SK-N-SH (cell line): ENCODE measurements around the gene RAD21L1. TPM values are rescaled to one million over a fixed set of nuclear protein-coding genes. Genes with fewer than 3 reads are reported as not detected.

ENCODE experiments used
- CTCF ChIA-PET: fragments of 300-600, 350-600 bp; formaldehyde crosslinking; extraction: SDS; loops from one replicate; lab custom pipeline; 2021; lab: Yijun Ruan, JAX
- POLR2A ChIA-PET: fragments of 350-600 bp; sonication (Branson Sonifier 250); formaldehyde crosslinking; extraction: SDS; loops from one replicate; lab custom pipeline; 2020; ENCODE audit warnings: antibody characterized with exemption, inconsistent platforms; lab: Yijun Ruan, JAX
- DNase-seq: peaks from one replicate; pipeline ENCODE4 v3.0.0; 2012
- H2AFZ ChIP-seq: fragments of 200-600 bp; sonication (generic); 2 replicates; pipeline ENCODE4 v1.8.1; 2016; ENCODE audit warnings: antibody characterized with exemption, mild to moderate bottlenecking, low read depth
- H3F3A ChIP-seq: fragments of 200-600 bp; sonication (generic); replicated peaks from 2 replicates; pipeline ENCODE3; 2016; ENCODE audit warnings: antibody characterized with exemption, mild to moderate bottlenecking; ENCODE audit not compliant: insufficient read depth
- H3K27ac ChIP-seq, 2 experiments: fragments of 200-500 bp in 1 of 2; fragments of 200-600 bp in 1 of 2; sonication (Bioruptor generic) in 1 of 2; sonication (generic), shearing (Covaris generic) in 1 of 2; 2 replicates each; pipeline versions ENCODE4 v1.5.1 to v1.6.1; 2014 to 2016; ENCODE audit warnings: low read depth in 2 of 2, inconsistent platforms in 1 of 2, low read length in 1 of 2, mild to moderate bottlenecking in 1 of 2, mixed read lengths in 1 of 2
- H3K27me3 ChIP-seq: fragments of 200-600 bp; sonication (generic), shearing (Covaris generic); 2 replicates; pipeline ENCODE4 v1.6.1; 2016; ENCODE audit warnings: mixed run types; ENCODE audit not compliant: insufficient read depth
- H3K36me3 ChIP-seq, 2 experiments: fragments of 200-500 bp in 1 of 2; fragments of 200-600 bp in 1 of 2; sonication (Bioruptor generic) in 1 of 2; sonication (generic) in 1 of 2; replicated peaks in 1 of 2; 2 replicates each; pipeline versions ENCODE3 to v1.5.1; 2014 to 2016; ENCODE audit warnings: low read length in 1 of 2, mild to moderate bottlenecking in 1 of 2; ENCODE audit not compliant: insufficient read depth in 2 of 2, control insufficient read depth in 1 of 2
- H3K4me1 ChIP-seq, 2 experiments: fragments of 200-500 bp in 1 of 2; fragments of 200-600 bp in 1 of 2; sonication (Bioruptor generic) in 1 of 2; sonication (generic), shearing (Covaris generic) in 1 of 2; 2 replicates each; pipeline versions ENCODE4 v1.5.1 to v1.6.1; 2014 to 2016; ENCODE audit warnings: low read depth in 1 of 2, low read length in 1 of 2, mixed run types in 1 of 2; ENCODE audit not compliant: insufficient read depth in 2 of 2, control insufficient read depth in 1 of 2
- H3K4me2 ChIP-seq: fragments of 200-600 bp; sonication (generic), shearing (Covaris generic); 2 replicates; pipeline ENCODE4 v1.6.1; 2017; ENCODE audit warnings: mixed run types
- H3K4me3 ChIP-seq, 2 experiments: fragments of 200-500 bp in 1 of 2; fragments of 200-600 bp in 1 of 2; sonication (Bioruptor generic) in 1 of 2; sonication (generic), shearing (Covaris generic) in 1 of 2; 2 replicates each; pipeline versions ENCODE4 v1.5.1 to v1.8.1; 2014 to 2016; ENCODE audit warnings: low read depth in 2 of 2, inconsistent platforms in 1 of 2, low read length in 1 of 2, mild to moderate bottlenecking in 1 of 2, mixed read lengths in 1 of 2, moderate library complexity in 1 of 2
- H3K79me2 ChIP-seq: fragments of 200-600 bp; sonication (generic); 2 replicates; pipeline ENCODE4 v1.8.1; 2017; ENCODE audit warnings: mild to moderate bottlenecking; ENCODE audit not compliant: insufficient read depth
- H3K9ac ChIP-seq: fragments of 200-600 bp; sonication (generic); 2 replicates; pipeline ENCODE4 v1.6.1; 2017; ENCODE audit warnings: mixed run types
- H3K9me2 ChIP-seq: fragments of 200-600 bp; sonication (generic); 2 replicates; pipeline ENCODE4 v1.6.1; 2017; ENCODE audit warnings: mixed run types
- H3K9me3 ChIP-seq: fragments of 200-600 bp; sonication (generic); 2 replicates; pipeline ENCODE4 v1.6.1; 2017; ENCODE audit warnings: mixed run types, mild to moderate bottlenecking, moderate library complexity
- H4K20me1 ChIP-seq: fragments of 200-600 bp; sonication (generic); 2 replicates; pipeline ENCODE4 v1.6.1; 2017; ENCODE audit warnings: mild to moderate bottlenecking, mixed run types; ENCODE audit not compliant: insufficient read depth
- EP300 ChIP-seq, 2 experiments: IDR thresholded peaks; 2 replicates each; pipeline versions ENCODE4 v1.4.0 to v1.6.1; 2012; ENCODE audit warnings: borderline replicate concordance in 1 of 2, low read depth in 1 of 2, low read length in 1 of 2
- GABPA ChIP-seq: IDR thresholded peaks from 2 replicates; pipeline ENCODE4 v1.4.0; 2012; ENCODE audit warnings: low read depth, mild to moderate bottlenecking
- GATA2 ChIP-seq: sonication (generic); formaldehyde crosslinking; IDR thresholded peaks from 2 replicates; pipeline ENCODE4 v1.5.0; 2020; ENCODE audit warnings: mild to moderate bottlenecking, missing genetic modification reagents
- JUND ChIP-seq: IDR thresholded peaks from 2 replicates; pipeline ENCODE4 v1.4.0; 2012
- MEF2A ChIP-seq: IDR thresholded peaks from 2 replicates; pipeline ENCODE4 v1.4.0; 2012; ENCODE audit warnings: low read depth, borderline replicate concordance
- MXI1 ChIP-seq: IDR thresholded peaks from 2 replicates; pipeline ENCODE4 v1.6.1; 2012; ENCODE audit warnings: mild to moderate bottlenecking, low read depth, low read length, improper control_type of control experiment
- NRF1 ChIP-seq: IDR thresholded peaks from 2 replicates; pipeline ENCODE4 v1.6.1; 2012; ENCODE audit warnings: low read depth, mild to moderate bottlenecking, low read length
- POLR2AphosphoS5 ChIP-seq: IDR thresholded peaks from 2 replicates; pipeline ENCODE4 v1.6.1; 2012; ENCODE audit warnings: low read depth, low read length
- RAD21 ChIP-seq: IDR thresholded peaks from 2 replicates; pipeline ENCODE4 v1.6.1; 2012; ENCODE audit warnings: mild to moderate bottlenecking, low read length
- RCOR1 ChIP-seq: fragments of 150-350 bp; IDR thresholded peaks from 2 replicates; pipeline ENCODE4 v1.6.1; 2017; ENCODE audit warnings: antibody characterized with exemption, low read length
- SIN3A ChIP-seq: IDR thresholded peaks from 2 replicates; pipeline ENCODE4 v1.6.1; 2012; ENCODE audit warnings: low read depth, mild to moderate bottlenecking, low read length, moderate library complexity, borderline replicate concordance
- TEAD4 ChIP-seq: IDR thresholded peaks from 2 replicates; pipeline ENCODE4 v1.4.0; 2012; ENCODE audit warnings: mild to moderate bottlenecking, borderline replicate concordance; ENCODE audit not compliant: insufficient read depth
- USF2 ChIP-seq: fragments of 150-350 bp; IDR thresholded peaks from 2 replicates; pipeline ENCODE4 v1.6.1; 2017; ENCODE audit warnings: antibody characterized with exemption, low read length, low read depth, borderline replicate concordance
- whole genome bisulfite sequencing: methylation state at CpG from one replicate; pipeline ENCODE4 v1.1.6; 2017; ENCODE audit warnings: low lambda C conversion rate; 5-methylcytosine and 5-hydroxymethylcytosine counted together
- polyA plus RNA-seq, 3 experiments: library from polyadenylated mRNA; depleted of rRNA; stranded (reverse); fragments of >200 nt; gene quantifications; 2 replicates each; pipeline ENCODE4 v1.2.3, GENCODE V29; 2012
- TF ChIP-seq, protein P1 (sequence below): IDR thresholded peaks from 2 replicates; pipeline ENCODE4 v1.4.0; 2012; ENCODE audit warnings: low read depth, borderline replicate concordance
- TF ChIP-seq, protein P2 (sequence below): fragments of 200-600 bp; sonication (generic); IDR thresholded peaks from 2 replicates; pipeline ENCODE4 v1.6.1; 2017; ENCODE audit warnings: antibody characterized with exemption, mild to moderate bottlenecking, moderate library complexity

RAD21L1 gene
- polyA plus RNA-seq, 1 of the 3 experiments (the other 2 are of a cell fraction), result 0.03 TPM

- Histone ChIP-seq H3K36me3 (peaks cover 0 to 5% of the 10 kb centered on the region in 2 experiments), H3F3A (no peaks in the 10 kb centered on the region), H3K9me2 (no peaks in the 10 kb centered on the region), H3K9me3 (no peaks in the 10 kb centered on the region), H3K9ac (no peak overlapping the region), H3K79me2 (no peaks in the 10 kb centered on the region), H3K27ac (no peak overlapping the region), H3K4me1 (peaks cover 0 to 12% of the 10 kb centered on the region in 2 experiments; a peak in 1 of 4 replicates), H3K4me2 (no peak overlapping the region), H2AFZ (no peak overlapping the region), H4K20me1 (no peaks in the 10 kb centered on the region), H3K27me3 (no peaks in the 10 kb centered on the region), H3K4me3 (no peak overlapping the region)
- WGBS, result 80% methylated on average over 1 of the region's 2 CpGs
- ChIA-PET CTCF (interaction anchor here (1.1 to 1.4 kb wide), 2 partner anchors 10 to 227 kb away, joined by 4 to 5 read pairs; partner anchors contain the start of gene SNPH), POLR2A (no interaction called here)
- DNase-seq, result no peak
- TF ChIP-seq POLR2AphosphoS5 (no peak), MXI1 (no peak), EP300 (IDR thresholded peaks at IDR 0.05; ENCODE audit: borderline replicate concordance in 1 of 2, low read depth in 1 of 2, low read length in 1 of 2) (no peak), NRF1 (no peak), TEAD4 (no peak), RAD21 (no peak)
- TF ChIP-seq, protein P1, sequence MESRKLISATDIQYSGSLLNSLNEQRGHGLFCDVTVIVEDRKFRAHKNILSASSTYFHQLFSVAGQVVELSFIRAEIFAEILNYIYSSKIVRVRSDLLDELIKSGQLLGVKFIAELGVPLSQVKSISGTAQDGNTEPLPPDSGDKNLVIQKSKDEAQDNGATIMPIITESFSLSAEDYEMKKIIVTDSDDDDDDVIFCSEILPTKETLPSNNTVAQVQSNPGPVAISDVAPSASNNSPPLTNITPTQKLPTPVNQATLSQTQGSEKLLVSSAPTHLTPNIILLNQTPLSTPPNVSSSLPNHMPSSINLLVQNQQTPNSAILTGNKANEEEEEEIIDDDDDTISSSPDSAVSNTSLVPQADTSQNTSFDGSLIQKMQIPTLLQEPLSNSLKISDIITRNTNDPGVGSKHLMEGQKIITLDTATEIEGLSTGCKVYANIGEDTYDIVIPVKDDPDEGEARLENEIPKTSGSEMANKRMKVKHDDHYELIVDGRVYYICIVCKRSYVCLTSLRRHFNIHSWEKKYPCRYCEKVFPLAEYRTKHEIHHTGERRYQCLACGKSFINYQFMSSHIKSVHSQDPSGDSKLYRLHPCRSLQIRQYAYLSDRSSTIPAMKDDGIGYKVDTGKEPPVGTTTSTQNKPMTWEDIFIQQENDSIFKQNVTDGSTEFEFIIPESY, result no peak
Measured at GRCh38 chr20:1275919-1276318, 50.1 kb downstream of the RAD21L1 start.

- Histone ChIP-seq H3K9ac (no peak overlapping the region), H3K4me1 (peaks cover 0 to 12% of the 10 kb centered on the region in 2 experiments; a peak in 1 of 4 replicates), H3K36me3 (peaks cover 0 to 5% of the 10 kb centered on the region in 2 experiments), H3K27me3 (no peaks in the 10 kb centered on the region), H3K27ac (no peak overlapping the region), H3F3A (no peaks in the 10 kb centered on the region), H3K79me2 (no peaks in the 10 kb centered on the region), H3K4me2 (no peak overlapping the region), H3K4me3 (no peak overlapping the region), H3K9me3 (no peaks in the 10 kb centered on the region), H2AFZ (no peak overlapping the region), H3K9me2 (no peaks in the 10 kb centered on the region), H4K20me1 (no peaks in the 10 kb centered on the region)
- POLR2A ChIA-PET, result no interaction called here
- no peak for DNase-seq
- CTCF ChIA-PET, result no interaction called here
- TF ChIP-seq SIN3A (no peak), GATA2 (CRISPR knock-in tag) (no peak), MEF2A (no peak), USF2 (no peak), JUND (no peak), GABPA (no peak), RCOR1 (no peak)
- TF ChIP-seq, protein P2, sequence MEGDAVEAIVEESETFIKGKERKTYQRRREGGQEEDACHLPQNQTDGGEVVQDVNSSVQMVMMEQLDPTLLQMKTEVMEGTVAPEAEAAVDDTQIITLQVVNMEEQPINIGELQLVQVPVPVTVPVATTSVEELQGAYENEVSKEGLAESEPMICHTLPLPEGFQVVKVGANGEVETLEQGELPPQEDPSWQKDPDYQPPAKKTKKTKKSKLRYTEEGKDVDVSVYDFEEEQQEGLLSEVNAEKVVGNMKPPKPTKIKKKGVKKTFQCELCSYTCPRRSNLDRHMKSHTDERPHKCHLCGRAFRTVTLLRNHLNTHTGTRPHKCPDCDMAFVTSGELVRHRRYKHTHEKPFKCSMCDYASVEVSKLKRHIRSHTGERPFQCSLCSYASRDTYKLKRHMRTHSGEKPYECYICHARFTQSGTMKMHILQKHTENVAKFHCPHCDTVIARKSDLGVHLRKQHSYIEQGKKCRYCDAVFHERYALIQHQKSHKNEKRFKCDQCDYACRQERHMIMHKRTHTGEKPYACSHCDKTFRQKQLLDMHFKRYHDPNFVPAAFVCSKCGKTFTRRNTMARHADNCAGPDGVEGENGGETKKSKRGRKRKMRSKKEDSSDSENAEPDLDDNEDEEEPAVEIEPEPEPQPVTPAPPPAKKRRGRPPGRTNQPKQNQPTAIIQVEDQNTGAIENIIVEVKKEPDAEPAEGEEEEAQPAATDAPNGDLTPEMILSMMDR, result no peak
- 91% methylated on average over 8 of the region's 8 CpGs for WGBS
Measured at GRCh38 chr20:1277529-1278322, 51.9 kb downstream of the RAD21L1 start.
